ENCODE data around the gene GRM8.

GRM8 gene

DNA sequence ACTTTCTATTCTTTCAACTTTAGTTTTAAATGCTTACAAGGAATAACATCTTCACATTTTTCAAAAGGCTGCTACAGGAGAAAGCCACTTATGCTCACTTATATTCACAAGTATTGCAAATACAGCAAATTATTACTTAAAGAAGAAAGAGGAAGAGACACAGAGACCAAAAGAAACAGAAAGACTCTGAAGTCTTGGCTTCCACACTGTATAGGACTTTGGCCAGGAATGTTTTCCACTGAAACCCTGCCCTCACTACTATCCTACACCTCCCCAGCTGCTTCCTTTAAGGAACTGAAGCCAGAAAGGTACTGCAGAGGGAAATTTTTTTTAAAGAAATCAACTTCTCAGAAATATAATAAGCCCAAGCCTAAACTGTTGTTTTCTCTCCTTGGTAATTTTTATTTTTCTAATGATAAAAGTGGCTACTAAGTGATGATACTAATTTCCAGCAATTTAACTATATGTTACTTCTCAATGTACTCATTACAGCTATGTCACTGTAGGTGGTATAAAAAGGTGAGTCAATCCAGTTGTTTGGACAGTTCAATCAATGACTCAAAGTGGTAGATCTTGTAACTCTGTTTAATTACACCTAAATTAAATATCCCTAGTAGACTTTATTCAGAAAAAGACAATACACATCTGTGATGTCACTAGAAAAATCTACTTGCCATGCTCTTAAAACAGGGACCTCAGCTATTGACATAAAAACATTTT, 231.6 kb downstream of the GRM8 start:
- no peaks in the 10 kb centered on the region for H3K27me3 ChIP-seq (ENCODE audit: insufficient read depth, low read depth, severe bottlenecking)
- TF ChIP-seq, protein P1, sequence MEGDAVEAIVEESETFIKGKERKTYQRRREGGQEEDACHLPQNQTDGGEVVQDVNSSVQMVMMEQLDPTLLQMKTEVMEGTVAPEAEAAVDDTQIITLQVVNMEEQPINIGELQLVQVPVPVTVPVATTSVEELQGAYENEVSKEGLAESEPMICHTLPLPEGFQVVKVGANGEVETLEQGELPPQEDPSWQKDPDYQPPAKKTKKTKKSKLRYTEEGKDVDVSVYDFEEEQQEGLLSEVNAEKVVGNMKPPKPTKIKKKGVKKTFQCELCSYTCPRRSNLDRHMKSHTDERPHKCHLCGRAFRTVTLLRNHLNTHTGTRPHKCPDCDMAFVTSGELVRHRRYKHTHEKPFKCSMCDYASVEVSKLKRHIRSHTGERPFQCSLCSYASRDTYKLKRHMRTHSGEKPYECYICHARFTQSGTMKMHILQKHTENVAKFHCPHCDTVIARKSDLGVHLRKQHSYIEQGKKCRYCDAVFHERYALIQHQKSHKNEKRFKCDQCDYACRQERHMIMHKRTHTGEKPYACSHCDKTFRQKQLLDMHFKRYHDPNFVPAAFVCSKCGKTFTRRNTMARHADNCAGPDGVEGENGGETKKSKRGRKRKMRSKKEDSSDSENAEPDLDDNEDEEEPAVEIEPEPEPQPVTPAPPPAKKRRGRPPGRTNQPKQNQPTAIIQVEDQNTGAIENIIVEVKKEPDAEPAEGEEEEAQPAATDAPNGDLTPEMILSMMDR (IDR thresholded peaks at IDR 0.05; ENCODE audit: low read depth, low read length): no peak
- no peaks in the 10 kb centered on the region for H3K9me3 ChIP-seq (ENCODE audit: severe bottlenecking)
- H3K36me3 ChIP-seq: no peaks in the 10 kb centered on the region
- no peak overlapping the region for H3K27ac ChIP-seq
- DNase-seq: no peak
- H3K4me3 ChIP-seq (ENCODE audit: low read depth, low read length): no peak overlapping the region

DNA sequence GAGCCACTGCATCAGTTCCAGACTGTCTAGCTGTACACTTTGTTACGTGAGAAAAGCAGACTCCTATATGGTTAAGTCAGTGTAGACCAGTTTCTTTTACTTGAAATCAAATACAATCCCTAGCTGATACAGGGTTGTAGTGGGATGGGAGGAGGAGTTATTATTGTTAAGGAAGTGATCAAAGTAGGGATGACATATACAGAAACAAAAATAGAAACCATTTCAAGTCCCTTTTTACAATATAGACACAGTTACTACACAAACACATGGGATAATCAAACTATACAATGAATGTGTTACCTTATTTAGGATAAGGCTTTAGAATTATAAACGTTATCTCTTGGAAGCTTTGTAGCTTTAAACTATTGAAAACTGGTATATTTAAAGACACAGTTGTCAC, 233.9 kb downstream of the GRM8 start:
- H3K27me3 ChIP-seq (ENCODE audit: insufficient read depth, low read depth, severe bottlenecking): no peaks in the 10 kb centered on the region
- DNase-seq: no peak
- no peak overlapping the region for H3K4me3 ChIP-seq (ENCODE audit: low read depth, low read length)
- TF ChIP-seq, protein P1 (IDR thresholded peaks at IDR 0.05; ENCODE audit: low read depth, low read length): no peak
- no peaks in the 10 kb centered on the region for H3K9me3 ChIP-seq (ENCODE audit: severe bottlenecking)
- H3K36me3 ChIP-seq: no peaks in the 10 kb centered on the region
- H3K27ac ChIP-seq: no peak overlapping the region

DNA sequence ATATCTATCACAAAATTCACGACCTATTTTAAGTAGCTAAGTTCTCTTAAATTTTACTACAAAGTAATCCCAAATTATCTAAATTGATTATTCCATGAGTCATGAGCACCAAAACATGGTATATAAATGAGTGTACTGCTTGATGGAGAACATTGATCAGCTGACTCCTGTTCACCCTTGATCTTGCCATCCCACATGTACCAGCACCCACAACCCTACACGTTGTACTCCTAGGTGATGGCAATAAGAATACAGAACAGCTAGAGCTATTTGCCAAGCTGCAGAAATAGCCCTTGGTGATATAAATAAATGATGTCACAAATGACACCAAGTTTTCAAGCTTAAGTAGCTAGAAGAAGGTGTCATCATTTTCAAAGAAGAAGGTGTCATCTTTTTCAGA, 235.5 kb downstream of the GRM8 start:
- TF ChIP-seq, protein P1 (IDR thresholded peaks at IDR 0.05; ENCODE audit: low read depth, low read length): no peak
- no peaks in the 10 kb centered on the region for H3K9me3 ChIP-seq (ENCODE audit: severe bottlenecking)

DNA sequence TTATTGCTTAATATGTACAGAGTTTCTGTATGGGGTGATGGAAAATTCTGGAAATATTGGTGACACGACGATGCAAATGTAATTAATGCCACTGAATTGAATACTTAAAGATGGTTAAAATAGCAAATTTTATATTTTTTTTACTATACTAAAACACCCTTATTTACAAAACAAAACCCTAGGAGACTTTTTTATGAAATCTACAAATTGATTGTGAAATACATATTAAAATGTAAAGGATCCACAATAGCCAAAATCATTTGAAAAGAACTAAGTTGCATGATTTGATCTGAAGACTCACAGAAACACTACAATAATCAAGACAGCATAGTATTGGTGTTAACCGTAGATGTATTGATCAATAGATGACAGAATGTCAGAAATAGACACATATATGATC, 252.0 kb downstream of the GRM8 start:
- no peak overlapping the region for H3K27ac ChIP-seq
- no peak overlapping the region for H3K4me3 ChIP-seq (ENCODE audit: low read depth, low read length)
- TF ChIP-seq, protein P1 (IDR thresholded peaks at IDR 0.05; ENCODE audit: low read depth, low read length): no peak
- H3K9me3 ChIP-seq (ENCODE audit: severe bottlenecking): no peaks in the 10 kb centered on the region
- no peak for DNase-seq
- no peaks in the 10 kb centered on the region for H3K27me3 ChIP-seq (ENCODE audit: insufficient read depth, low read depth, severe bottlenecking)
- H3K36me3 ChIP-seq: no peaks in the 10 kb centered on the region

More for the DNA sequence above, 235.5 kb downstream of the GRM8 start:
- Histone ChIP-seq H3K4me3 (ENCODE audit: low read depth, low read length) (no peak overlapping the region), H3K36me3 (no peaks in the 10 kb centered on the region), H3K27me3 (ENCODE audit: insufficient read depth, low read depth, severe bottlenecking) (no peaks in the 10 kb centered on the region), H3K27ac (no peak overlapping the region)
- no peak for DNase-seq

DNA sequence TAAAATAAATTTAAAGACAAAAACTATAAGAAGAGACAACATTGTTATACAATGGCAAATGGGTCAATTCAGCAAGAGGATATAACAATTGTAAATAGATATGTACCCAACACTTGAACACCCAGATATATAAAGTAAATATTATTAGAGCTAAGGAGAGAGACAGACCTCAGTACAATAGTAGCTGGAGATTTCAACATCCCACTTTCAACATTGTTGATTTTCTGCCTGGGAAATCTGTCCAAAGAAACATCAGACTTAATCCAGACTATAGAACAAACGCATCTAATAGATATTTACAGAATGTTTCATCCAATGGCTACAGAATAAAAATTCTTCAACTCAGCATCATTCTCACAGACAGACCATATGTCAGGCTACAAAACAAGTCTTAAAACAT, 256.1 kb downstream of the GRM8 start:
- Histone ChIP-seq H3K36me3 (no peaks in the 10 kb centered on the region), H3K27ac (no peak overlapping the region), H3K27me3 (ENCODE audit: insufficient read depth, low read depth, severe bottlenecking) (no peaks in the 10 kb centered on the region), H3K9me3 (ENCODE audit: severe bottlenecking) (no peaks in the 10 kb centered on the region), H3K4me3 (ENCODE audit: low read depth, low read length) (no peak overlapping the region)
- TF ChIP-seq, protein P1 (IDR thresholded peaks at IDR 0.05; ENCODE audit: low read depth, low read length): no peak
- DNase-seq: no peak
